Lower leg skin (tissue), 4 donors: Measurements from ENCODE around the gene STX18. TPM values are rescaled to one million over a fixed set of nuclear protein-coding genes. Genes with fewer than 3 reads are reported as not detected.

Experiments
- DNase-seq, 2 donors: peaks; one replicate each; pipeline ENCODE4 v3.0.0-alpha.2; 2019; ENCODE audit warnings: low spot score in 2 of 2
- H3K4me3 ChIP-seq: fragments of 200-600 bp; sonication (generic); 2 replicates; pipeline ENCODE4 v1.5.1; 2017; ENCODE audit warnings: mild to moderate bottlenecking, low read depth; ENCODE audit not compliant: poor library complexity, severe bottlenecking
- CTCF ChIP-seq, 3 donors: fragments of 450-650 bp; IDR thresholded peaks; one replicate each; pipeline ENCODE4 v1.5.1; 2016; ENCODE audit warnings: antibody characterized with exemption in 3 of 3, mild to moderate bottlenecking in 3 of 3, moderate library complexity in 2 of 3
- POLR2A ChIP-seq, 2 donors: fragments of 450-650 bp; IDR thresholded peaks; one replicate each; pipeline ENCODE4 v1.6.1; 2016 to 2017; ENCODE audit warnings: antibody characterized with exemption in 2 of 2, mild to moderate bottlenecking in 1 of 2, moderate library complexity in 1 of 2
- WGBS, 2 donors: methylation state at CpG; one replicate each; pipeline ENCODE4 v1.1.5; 2018; 5-methylcytosine and 5-hydroxymethylcytosine counted together
- intact Hi-C: fragments of 100-400 bp; cut with DNase I; formaldehyde crosslinking; loops from one replicate; pipeline ENCODE4 v1.15.0; 2023; ENCODE audit warnings: low total_unique reads
- total RNA-seq, 4 donors: library from RNA; depleted of rRNA; stranded (reverse); fragments of >200 nt; gene quantifications; one replicate each; pipeline ENCODE4 v1.1.0, GENCODE V29; 2016

Gene STX18
- total RNA-seq, 4 donors from 2014 or later: 18.1 to 24.6 (median 21.5) TPM

DNA sequence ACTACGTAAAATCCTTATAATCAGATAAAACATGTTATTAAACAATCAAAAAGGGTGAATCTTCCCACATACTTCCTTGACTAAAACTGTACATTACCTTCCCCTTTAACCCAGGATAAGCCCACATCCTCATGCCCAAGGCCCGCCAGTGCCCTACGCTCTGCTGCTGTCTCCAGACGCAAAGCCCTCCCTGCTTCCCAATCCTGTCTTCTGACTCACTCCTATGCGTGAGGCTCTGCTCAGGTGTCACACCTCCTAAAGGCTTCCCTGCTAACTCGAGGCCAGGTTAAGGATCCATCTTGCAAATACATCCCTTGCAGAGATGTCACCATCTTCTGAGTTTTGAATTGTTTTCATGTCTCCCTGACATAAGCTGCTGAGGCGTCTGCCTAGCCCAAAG, 61.6 kb downstream of the STX18 start:
- intact Hi-C loops: no loop called here
- H3K4me3 ChIP-seq: no peak overlapping the region
- 78 to 82% methylated on average over 7 of the region's 7 CpGs for WGBS, 2 donors
- TF ChIP-seq CTCF (IDR thresholded peaks at IDR 0.05) (no peak), POLR2A (IDR thresholded peaks at IDR 0.05) (no peak)
- DNase-seq: no peak

DNA sequence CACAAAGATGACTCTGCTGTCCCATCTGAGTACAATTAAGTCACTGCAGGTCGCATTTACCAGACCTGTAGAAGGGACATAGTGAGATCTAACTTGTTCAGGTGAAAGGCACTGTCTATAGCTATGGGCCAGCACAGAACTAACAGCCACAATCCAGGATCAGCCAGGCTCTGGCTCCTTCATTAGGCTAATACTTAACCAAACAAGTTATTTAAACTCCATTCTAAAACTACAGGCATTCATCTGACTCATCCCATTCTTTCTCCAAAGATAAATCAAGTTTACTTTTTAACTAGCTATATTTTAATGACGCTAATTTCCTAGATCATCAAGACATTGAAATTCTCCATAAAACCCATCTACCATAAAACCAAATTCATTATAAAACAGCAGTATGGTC, 62.5 kb downstream of the STX18 start:
- TF ChIP-seq CTCF (IDR thresholded peaks at IDR 0.05) (no peak), POLR2A (IDR thresholded peaks at IDR 0.05) (no peak)
- DNase-seq: no peak
- H3K4me3 ChIP-seq: no peak overlapping the region
- intact Hi-C loops: no loop called here
- 83 to 97% methylated on average over 2 of the region's 2 CpGs for WGBS, 2 donors

DNA sequence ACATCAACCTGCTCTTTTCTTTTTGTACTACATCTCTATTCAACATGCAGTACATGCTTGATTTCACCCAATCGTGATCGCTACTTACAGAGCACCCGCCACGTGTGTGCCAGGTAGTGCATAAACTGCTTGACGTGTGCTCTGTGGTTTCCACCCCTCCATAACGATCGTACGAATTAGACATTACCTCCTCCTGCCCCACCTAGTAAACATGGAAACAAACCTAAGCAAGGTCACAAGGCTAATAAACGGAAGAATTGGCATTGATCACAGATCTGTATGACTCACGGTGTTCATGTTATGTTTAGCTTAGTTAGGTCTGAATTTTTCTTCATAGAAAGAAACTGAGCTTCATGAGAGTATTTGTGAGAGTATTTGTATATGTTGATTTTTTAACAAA, 64.1 kb downstream of the STX18 start:
- WGBS, 2 donors: 46 to 50% methylated on average over 10 of the region's 10 CpGs
- TF ChIP-seq POLR2A (IDR thresholded peaks at IDR 0.05) (no peak), CTCF (IDR thresholded peaks at IDR 0.05) (no peak)
- intact Hi-C loops: no loop called here
- no peak for DNase-seq
- H3K4me3 ChIP-seq: no peak overlapping the region

DNA sequence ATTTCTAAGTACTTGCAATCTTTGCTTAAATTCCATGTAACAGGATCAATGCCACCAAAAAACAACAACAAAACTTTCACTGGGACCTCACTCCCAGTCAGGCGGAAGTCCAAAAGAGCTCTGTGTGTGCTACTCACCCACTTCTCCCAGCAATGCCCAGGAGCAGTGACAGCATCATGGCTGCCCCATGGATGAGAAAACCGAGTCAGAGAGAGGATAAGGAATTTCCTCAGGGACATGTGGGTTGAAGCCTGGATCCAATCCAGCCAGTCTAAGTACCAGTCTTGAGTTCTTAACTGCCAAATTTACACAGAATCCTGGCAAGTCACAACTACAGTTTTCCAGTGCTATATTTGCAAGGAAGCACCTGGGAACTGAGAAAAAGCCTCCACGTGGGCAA, 64.5 kb downstream of the STX18 start:
- no peak for TF ChIP-seq POLR2A (IDR thresholded peaks at IDR 0.05)
- TF ChIP-seq CTCF (IDR thresholded peaks at IDR 0.05): no peak
- WGBS, 2 donors: 59% methylated on average over 3 of the region's 3 CpGs
- no peak for DNase-seq
- H3K4me3 ChIP-seq: no peak overlapping the region
- intact Hi-C loops: no loop called here

GRCh38 chr4:4474476-4474875, 67.4 kb downstream of the STX18 start:
- TF ChIP-seq POLR2A (IDR thresholded peaks at IDR 0.05) (no peak), CTCF (IDR thresholded peaks at IDR 0.05) (no peak)
- WGBS, 2 donors: 92% methylated on average over 3 of the region's 3 CpGs
- no peak for DNase-seq
- H3K4me3 ChIP-seq: no peak overlapping the region
- intact Hi-C loops: no loop called here

- no peak overlapping the region for H3K4me3 ChIP-seq
- DNase-seq: no peak
- TF ChIP-seq CTCF (IDR thresholded peaks at IDR 0.05) (no peak), POLR2A (IDR thresholded peaks at IDR 0.05) (no peak)
- 89 to 92% methylated on average over 8 of the region's 8 CpGs for WGBS, 2 donors
- intact Hi-C loops: no loop called here
These were observed 69.4 kb downstream of the STX18 start for GRCh38 chr4:4472344-4472958.
